ENCODE data around the gene RAB22A. TPM values are rescaled to one million over a fixed set of nuclear protein-coding genes. Genes with fewer than 3 reads are reported as not detected.

Gene RAB22A
- total RNA-seq, 1 donor from 2014 or later = 21.2 TPM

- no peak overlapping the region for H3K27ac Mint-ChIP-seq
- DNase-seq (ENCODE audit: low spot score in 2 of 2, unreplicated experiment in 2 of 2) = no peak
- H3K36me3 Mint-ChIP-seq = peaks cover 17% of the 10 kb centered on the region
- no peak overlapping the region for H3K4me3 Mint-ChIP-seq
- H3K27me3 Mint-ChIP-seq (ENCODE audit: low read depth) = no peaks in the 10 kb centered on the region
- no peak for TF ChIP-seq CTCF (IDR thresholded peaks at IDR 0.05; ENCODE audit: unreplicated experiment)
- H3K4me1 Mint-ChIP-seq = peaks cover 5% of the 10 kb centered on the region
- H3K9me3 Mint-ChIP-seq = peaks cover 17% of the 10 kb centered on the region
These were observed 31.7 kb upstream of the RAB22A start for GRCh38 chr20:58277578-58278472.

- no peaks in the 10 kb centered on the region for H3K27me3 Mint-ChIP-seq (ENCODE audit: low read depth)
- no peak for TF ChIP-seq CTCF (IDR thresholded peaks at IDR 0.05; ENCODE audit: unreplicated experiment)
- H3K9me3 Mint-ChIP-seq = peaks cover 8% of the 10 kb centered on the region
- H3K4me1 Mint-ChIP-seq = no peaks in the 10 kb centered on the region
- H3K36me3 Mint-ChIP-seq = peaks cover 9% of the 10 kb centered on the region
- H3K4me3 Mint-ChIP-seq = no peak overlapping the region
- DNase-seq (ENCODE audit: low spot score in 2 of 2, unreplicated experiment in 2 of 2) = no peak
- no peak overlapping the region for H3K27ac Mint-ChIP-seq
These were observed 22.8 kb upstream of the RAB22A start for GRCh38 chr20:58286729-58287128.

GRCh38 chr20:58287638-58288037, 21.9 kb upstream of the RAB22A start:
- Mint-ChIP-seq H3K27ac (no peak overlapping the region), H3K36me3 (peaks cover 9% of the 10 kb centered on the region)
- DNase-seq (ENCODE audit: low spot score in 2 of 2, unreplicated experiment in 2 of 2) = no peak

GRCh38 chr20:58289143-58289542, 20.4 kb upstream of the RAB22A start:
- no peak for TF ChIP-seq CTCF (IDR thresholded peaks at IDR 0.05; ENCODE audit: unreplicated experiment)
- Mint-ChIP-seq H3K4me1 (peaks cover 8% of the 10 kb centered on the region), H3K4me3 (no peak overlapping the region), H3K27ac (no peak overlapping the region), H3K27me3 (ENCODE audit: low read depth) (no peaks in the 10 kb centered on the region), H3K36me3 (peaks cover 9% of the 10 kb centered on the region), H3K9me3 (peaks cover 8% of the 10 kb centered on the region)
- no peak for DNase-seq (ENCODE audit: low spot score in 2 of 2, unreplicated experiment in 2 of 2)

More at GRCh38 chr20:58287638-58288037, 21.9 kb upstream of the RAB22A start:
- TF ChIP-seq CTCF (IDR thresholded peaks at IDR 0.05; ENCODE audit: unreplicated experiment) = no peak
- Mint-ChIP-seq H3K27me3 (ENCODE audit: low read depth) (no peaks in the 10 kb centered on the region), H3K4me3 (no peak overlapping the region), H3K9me3 (peaks cover 8% of the 10 kb centered on the region), H3K4me1 (no peaks in the 10 kb centered on the region)

- Mint-ChIP-seq H3K9me3 (peaks cover 8% of the 10 kb centered on the region), H3K27ac (no peak overlapping the region), H3K4me3 (no peak overlapping the region), H3K36me3 (peaks cover 3% of the 10 kb centered on the region), H3K27me3 (ENCODE audit: low read depth) (no peaks in the 10 kb centered on the region), H3K4me1 (peaks cover 20% of the 10 kb centered on the region)
- no peak for DNase-seq (ENCODE audit: low spot score in 2 of 2, unreplicated experiment in 2 of 2)
- no peak for TF ChIP-seq CTCF (IDR thresholded peaks at IDR 0.05; ENCODE audit: unreplicated experiment)
These were observed 16.1 kb upstream of the RAB22A start for GRCh38 chr20:58293453-58293852.
